ENCODE results near the gene LRP1B.

DNA sequence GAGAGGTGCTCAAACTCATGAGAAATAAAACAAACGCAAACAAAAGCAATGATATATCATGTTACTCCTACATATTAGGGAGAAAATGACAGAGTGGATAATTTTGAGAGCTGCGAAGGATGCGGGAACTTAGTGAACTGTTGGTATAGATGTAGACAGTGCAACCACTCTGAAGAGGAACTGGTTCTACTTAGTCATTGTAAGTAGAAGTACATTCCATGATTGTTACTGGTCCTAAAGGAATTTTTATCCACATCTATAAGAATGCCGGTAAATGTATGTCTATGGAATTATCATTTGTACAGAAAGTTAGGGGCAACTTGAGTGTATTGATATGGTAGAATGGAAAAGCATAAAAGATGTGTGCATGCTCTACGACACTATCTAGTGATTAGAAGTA is 1238.4 kb downstream of the LRP1B start:
- TF ChIP-seq POLR2A (IDR thresholded peaks at IDR 0.05; ENCODE audit: low read depth): no peak
- TF ChIP-seq, protein P1, sequence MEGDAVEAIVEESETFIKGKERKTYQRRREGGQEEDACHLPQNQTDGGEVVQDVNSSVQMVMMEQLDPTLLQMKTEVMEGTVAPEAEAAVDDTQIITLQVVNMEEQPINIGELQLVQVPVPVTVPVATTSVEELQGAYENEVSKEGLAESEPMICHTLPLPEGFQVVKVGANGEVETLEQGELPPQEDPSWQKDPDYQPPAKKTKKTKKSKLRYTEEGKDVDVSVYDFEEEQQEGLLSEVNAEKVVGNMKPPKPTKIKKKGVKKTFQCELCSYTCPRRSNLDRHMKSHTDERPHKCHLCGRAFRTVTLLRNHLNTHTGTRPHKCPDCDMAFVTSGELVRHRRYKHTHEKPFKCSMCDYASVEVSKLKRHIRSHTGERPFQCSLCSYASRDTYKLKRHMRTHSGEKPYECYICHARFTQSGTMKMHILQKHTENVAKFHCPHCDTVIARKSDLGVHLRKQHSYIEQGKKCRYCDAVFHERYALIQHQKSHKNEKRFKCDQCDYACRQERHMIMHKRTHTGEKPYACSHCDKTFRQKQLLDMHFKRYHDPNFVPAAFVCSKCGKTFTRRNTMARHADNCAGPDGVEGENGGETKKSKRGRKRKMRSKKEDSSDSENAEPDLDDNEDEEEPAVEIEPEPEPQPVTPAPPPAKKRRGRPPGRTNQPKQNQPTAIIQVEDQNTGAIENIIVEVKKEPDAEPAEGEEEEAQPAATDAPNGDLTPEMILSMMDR (IDR thresholded peaks at IDR 0.05): no peak
- TF ChIP-seq POLR2AphosphoS5 (IDR thresholded peaks at IDR 0.05): no peak

Measured in esophagus muscularis mucosa (tissue), 3 donors.